NCI-H128 (cell line): ENCODE results near the gene HBG2.
"Not testable (repeated sequence)": the region's sequence is repeated elsewhere in the genome, so short reads cannot be mapped to it uniquely, and the experiment has no call there.

Source experiments
- DNase-seq: peaks from one replicate; lab custom pipeline; 2025; ENCODE audit not compliant: unreplicated experiment; lab: John Stamatoyannopoulos, UW

HBG2 gene

DNA sequence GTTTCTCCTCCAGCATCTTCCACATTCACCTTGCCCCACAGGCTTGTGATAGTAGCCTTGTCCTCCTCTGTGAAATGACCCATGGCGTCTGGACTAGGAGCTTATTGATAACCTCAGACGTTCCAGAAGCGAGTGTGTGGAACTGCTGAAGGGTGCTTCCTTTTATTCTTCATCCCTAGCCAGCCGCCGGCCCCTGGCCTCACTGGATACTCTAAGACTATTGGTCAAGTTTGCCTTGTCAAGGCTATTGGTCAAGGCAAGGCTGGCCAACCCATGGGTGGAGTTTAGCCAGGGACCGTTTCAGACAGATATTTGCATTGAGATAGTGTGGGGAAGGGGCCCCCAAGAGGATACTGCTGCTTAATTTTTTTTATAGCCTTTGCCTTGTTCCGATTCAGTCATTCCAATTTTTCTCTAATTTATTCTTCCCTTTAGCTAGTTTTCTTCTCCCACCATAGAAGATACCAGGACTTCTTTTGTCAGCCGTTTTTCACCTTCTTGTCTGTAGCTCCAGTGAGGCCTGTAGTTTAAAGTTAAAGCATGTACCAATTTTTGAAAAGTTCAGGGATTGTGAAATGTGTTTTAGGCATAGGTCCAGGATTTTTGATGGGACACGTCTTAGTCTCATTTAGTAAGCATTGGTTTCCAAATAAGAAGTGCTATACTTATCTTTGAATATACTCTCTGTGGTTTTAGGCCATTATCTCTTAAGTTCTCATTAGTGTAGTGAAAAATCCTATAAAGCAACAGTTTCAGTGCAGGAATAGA, at the start of gene HBG2:
HBG2 (minus strand) TSS at position 136 of the 768 bp plus-strand sequence; CDS start at position 83, 53 bp downstream.
- DNase-seq = not testable (repeated sequence)

DNA sequence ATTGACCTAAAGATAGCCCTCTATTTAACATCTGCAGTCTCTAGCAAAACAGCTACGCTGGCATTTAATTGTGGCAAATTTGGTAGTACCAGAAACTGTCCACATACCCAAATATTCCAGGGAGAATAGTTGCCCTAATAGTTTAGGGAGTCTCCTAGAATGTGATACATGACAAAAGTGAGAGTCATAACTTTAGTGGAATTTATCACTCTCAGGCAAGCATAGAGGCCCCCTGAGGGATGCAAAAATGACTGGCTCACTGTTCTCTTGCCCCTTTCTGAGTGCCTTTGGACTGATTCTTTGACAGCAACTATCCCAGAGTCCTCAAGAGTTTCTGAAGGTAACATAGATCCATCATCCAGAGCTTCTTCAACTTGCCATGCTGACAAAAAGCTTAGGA, 49.5 kb upstream of the HBG2 start:
- no peak for DNase-seq

DNA sequence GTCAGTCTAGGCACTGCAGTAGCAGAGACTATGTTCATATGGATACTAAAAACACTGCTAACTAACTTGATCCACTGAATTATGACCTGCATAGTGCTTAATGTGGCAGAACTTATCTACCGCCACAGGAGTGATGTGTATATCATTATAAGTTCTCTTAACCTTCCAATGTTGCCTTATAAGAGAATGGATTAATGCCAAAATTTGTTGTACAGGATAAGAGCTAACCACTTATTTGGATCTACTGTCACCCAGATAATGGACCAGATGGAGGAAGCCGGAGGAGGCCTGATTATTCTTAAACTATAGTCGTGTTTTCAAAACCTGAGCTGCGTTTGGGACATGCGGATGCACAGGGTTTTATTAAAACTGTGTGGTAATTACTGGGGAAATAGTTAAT, 49.0 kb upstream of the HBG2 start:
- DNase-seq = no peak

DNA sequence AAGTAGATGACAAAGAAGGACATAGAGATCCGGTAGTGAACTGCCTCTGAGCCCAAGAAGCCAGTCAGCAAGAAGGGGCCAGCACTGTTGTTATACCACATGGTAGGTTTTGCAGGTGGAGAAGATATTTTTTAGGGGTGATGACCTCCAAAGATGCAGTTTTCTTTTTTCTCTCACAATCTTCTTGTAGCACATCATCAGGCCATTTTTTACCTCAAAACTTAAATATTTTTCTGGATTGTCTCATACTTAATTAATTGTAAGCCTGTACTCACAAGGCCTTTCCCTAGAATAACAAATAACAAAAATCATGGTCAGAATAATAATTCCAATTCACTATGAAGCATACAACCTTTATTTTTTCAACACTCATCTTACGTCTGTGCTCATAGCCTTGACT, 47.3 kb upstream of the HBG2 start, which contains the start of gene OR51B4:
OR51B4 (minus strand) TSS at position 101 of the 400 bp plus-strand sequence; CDS start at position 101, 0 bp downstream.
- DNase-seq = no peak

DNA sequence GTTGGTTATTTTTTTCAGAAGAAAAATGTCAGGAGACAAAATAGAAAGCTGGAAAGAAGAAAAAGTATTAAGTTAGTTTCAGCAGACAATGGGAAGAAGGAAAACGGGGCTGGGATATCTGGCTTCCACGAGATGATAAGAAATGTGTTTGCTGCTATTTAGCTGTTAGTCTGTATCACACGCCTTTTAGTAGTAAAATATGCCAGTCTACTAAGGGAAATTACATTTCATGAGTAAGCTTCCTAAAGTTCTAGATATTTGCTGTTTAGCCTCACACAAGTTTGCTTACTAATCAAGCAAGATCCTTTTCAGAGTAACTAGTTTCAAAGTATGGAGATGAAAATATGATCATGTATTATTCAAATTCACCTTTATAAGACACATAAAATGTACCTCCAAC, 45.7 kb upstream of the HBG2 start:
- no peak for DNase-seq

DNA sequence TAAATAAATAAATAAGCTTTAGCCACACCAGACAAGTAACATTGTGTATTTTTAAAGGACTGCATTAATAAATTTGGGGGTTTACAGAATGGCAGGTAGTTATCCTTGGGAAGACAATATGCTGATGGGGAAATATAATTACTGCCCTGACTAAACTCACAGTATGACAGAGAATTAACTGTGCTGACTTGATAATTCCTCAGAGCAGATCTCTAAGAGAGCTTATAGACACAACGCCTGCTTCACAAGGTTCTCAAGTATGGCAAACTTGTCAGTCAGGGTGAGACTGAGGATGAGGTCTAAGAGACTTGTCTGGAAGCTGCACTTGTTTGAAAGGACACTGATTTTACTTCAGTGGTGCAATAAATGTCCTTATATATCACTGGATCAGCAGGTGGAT, 43.9 kb upstream of the HBG2 start:
- no peak for DNase-seq

DNA sequence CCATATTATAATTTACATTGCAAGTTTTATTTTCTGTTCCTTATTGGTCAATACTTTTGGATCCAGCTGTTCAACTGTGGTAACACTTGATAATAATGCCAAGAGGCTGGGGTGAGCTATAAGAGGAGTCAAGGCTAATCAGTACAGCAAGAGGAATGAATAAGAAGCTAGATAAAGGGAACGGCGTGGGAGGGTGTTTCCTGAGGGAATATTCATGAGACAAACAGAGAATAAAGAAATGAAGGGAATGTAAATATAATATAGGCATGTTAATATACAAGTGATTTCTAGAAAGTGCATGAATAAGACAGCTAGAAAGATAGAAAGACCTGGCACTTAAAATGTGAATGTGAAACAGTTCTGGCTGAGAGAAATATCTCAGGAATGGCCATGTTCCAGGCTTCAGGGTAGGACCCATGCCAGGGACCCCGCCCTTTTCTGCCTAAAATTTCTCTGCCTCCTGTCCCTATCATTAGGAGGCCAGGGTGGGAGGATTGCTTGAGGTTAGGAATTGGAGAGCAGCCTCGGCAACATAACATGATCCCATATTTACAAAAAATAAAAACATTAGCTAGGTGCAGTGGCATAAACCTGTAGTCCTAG, 43.2 kb upstream of the HBG2 start:
- no peak for DNase-seq

DNA sequence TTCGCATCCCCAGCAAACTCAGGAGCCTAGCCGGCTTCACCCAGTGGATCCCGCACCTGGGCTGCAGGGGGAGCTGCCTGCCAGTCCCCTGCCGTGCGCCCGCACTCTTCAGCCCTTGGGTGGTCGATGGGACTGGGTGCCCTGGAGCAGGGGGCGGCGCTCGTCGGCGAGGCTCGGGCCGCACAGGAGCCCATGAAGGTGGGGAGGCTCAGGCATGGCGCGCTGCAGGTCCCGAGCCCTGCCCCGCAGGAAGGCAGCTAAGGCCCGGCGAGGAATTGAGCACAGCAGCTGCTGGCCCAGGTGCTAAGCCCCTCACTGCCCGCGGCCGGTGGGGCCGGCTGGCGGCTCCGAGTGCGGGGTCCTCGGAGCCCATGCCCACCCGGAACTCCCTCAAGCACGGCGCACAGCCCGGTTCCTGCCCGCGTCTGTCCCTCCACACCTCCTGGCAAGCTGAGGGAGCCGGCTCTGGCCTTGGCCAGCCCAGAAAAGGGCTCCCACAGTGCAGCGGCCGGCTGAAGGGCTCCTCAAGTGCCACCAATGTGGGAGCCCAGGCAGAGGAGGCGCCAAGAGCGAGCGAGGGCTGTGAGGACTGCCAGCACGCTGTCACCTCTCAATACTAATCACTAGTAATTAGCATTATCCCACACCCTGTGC, 39.9 kb upstream of the HBG2 start:
- DNase-seq = not testable (repeated sequence)

DNA sequence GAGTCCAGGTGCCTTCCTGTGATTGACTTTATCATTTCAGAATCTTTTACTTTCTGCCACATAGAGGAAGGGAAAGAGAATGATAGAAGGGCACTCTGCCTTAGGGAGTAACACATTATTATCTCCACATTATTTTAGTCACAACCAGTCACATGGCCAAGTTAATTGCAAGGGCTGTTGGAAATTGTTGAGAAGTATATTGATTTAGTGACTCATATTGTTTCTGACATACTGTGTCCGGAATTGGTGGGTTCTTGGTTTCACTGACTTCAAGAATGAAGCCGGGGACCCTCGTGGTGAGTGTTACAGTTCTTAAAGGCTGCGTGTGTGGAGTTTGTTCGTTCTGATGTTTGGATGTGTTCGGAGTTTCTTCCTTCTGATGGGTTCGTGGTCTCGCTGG, 38.4 kb upstream of the HBG2 start:
- DNase-seq = no peak

DNA sequence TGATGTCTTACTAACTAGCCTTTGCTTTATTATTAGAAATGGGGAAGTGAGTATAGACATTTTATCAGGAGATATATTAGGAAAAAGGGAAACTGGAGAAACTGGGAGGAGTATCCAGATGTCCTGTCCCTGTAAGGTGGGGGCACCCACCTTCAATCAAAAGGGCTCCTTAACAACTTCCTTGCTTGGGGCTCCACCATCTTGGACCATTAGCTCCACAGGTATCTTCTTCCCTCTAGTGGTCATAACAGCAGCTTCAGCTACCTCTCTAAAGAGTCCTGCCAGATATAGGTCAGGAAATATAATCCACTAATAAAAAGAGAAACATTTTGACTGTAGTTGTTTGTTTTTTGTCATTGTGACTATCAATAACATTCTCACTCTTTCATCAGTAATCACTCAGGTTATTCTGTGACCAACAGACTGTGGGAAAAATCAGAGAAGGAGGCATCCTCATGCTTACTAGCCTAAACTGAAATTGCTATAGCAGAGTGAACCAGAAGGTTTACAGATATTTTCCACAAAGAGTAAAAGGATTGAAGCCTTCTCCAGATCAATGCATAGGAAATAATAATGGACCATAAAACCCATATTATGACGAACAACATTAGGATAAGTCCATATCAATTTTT, 36.7 kb upstream of the HBG2 start:
- no peak for DNase-seq

DNA sequence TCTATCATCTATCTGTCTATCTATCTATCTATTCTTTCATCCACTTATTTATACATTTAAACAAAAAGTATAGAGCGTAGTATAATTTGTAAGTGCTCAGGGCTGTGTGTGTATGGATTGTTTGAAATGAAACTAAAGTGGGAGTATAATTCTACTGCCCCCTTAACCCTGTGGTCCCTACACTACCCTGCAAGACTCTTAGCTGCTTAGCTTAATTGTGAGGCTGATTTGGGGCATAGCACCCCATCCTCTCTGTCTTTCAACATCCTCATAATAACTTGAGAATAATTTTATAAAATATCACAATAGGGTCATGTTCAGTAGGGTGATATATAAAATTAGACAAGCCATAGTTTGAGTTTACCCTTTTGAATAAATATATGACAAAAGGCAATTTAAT, 35.5 kb upstream of the HBG2 start:
- DNase-seq = no peak

DNA sequence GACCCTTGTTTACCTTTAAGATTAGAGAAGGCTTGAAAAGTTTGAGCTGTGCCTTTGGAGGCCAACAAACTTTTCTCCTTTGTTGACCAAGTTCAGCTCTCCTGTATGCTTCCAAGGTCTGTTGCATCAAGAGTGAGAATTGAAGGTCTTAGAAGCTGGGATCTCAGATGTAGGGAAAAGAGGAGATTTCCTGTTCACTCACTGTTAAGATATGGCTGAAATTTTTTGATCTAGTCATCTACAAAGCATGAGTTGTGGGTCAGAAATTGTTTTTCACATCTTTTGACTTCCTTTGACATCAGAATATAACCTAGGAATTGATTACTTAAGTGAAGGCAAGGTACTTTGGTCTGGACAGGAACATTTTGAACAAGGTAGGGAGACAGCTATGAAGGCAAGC, 35.1 kb upstream of the HBG2 start:
- no peak for DNase-seq

DNA sequence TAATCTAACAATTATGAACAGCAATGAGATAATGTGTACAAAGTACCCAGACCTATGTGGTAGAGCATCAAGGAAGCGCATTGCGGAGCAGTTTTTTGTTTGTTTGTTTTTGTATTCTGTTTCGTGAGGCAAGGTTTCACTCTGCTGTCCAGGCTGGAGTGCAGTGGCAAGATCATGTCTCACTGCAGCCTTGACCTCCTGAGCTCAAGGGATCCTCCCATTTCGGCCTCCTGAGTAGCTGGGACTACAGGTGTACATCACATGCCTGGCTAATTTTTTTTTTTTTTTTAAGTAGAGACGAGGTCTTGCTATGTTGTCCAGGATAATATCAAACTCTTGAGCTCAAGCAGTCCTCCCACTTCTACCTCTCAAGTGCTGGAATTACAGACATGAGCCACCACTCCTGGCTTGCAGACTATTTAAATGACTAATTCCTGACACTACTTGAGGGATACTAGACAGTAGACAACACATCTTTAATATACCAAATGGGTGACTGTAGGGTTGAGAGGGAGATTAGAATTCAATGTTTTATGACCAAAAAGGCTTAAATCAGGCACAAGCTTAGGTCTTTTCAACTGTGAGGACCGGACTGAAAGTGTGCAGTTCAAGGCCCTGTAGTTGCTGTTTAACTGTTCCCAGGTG, 34.4 kb upstream of the HBG2 start:
- no peak for DNase-seq

DNA sequence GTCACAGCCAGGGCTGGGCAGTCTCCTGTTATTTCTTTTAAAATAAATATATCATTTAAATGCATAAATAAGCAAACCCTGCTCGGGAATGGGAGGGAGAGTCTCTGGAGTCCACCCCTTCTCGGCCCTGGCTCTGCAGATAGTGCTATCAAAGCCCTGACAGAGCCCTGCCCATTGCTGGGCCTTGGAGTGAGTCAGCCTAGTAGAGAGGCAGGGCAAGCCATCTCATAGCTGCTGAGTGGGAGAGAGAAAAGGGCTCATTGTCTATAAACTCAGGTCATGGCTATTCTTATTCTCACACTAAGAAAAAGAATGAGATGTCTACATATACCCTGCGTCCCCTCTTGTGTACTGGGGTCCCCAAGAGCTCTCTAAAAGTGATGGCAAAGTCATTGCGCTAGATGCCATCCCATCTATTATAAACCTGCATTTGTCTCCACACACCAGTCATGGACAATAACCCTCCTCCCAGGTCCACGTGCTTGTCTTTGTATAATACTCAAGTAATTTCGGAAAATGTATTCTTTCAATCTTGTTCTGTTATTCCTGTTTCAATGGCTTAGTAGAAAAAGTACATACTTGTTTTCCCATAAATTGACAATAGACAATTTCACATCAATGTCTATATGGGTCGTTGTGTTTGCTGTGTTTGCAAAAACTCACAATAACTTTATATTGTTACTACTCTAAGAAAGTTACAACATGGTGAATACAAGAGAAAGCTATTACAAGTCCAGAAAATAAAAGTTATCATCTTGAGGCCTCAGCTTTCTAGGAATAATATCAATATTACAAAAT, 33.7 kb upstream of the HBG2 start:
- no peak for DNase-seq

DNA sequence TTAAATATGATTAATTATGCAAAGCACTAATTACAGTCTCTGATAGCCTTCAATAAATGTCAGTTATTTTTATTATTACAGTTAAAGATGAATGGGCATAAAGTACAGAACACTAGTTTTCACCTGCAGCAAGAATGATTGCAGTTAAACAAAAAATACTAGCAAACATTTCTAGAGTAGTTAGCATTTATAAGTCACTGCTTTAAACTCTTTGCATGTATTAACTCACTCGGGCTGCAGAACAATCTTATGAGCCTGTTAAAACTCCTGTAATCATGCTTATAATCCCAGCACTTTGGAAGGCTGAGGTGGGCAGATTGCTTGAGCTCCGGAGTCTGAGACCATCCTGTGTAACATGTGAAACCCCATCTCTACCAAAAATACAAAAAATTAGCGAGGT, 32.3 kb upstream of the HBG2 start:
- no peak for DNase-seq

DNA sequence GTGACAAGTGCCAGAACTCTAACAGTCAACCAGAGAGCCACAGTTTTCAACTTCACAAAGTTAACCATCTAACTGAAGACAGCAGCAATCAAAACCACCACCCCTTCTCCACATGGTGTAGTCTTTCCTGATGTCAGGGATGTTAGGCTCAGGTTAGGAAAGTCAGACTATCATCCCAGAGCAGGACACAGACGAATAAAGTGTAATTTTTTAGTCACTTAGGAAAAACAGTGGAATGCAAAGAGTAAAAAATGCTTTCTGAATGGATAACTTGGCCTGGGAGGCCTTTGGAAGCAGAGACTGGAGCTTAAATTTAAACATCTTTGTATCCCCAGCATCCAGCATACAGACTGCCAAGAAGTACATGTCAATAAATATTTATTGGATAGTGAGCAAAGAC, 31.8 kb upstream of the HBG2 start:
- DNase-seq = no peak

DNA sequence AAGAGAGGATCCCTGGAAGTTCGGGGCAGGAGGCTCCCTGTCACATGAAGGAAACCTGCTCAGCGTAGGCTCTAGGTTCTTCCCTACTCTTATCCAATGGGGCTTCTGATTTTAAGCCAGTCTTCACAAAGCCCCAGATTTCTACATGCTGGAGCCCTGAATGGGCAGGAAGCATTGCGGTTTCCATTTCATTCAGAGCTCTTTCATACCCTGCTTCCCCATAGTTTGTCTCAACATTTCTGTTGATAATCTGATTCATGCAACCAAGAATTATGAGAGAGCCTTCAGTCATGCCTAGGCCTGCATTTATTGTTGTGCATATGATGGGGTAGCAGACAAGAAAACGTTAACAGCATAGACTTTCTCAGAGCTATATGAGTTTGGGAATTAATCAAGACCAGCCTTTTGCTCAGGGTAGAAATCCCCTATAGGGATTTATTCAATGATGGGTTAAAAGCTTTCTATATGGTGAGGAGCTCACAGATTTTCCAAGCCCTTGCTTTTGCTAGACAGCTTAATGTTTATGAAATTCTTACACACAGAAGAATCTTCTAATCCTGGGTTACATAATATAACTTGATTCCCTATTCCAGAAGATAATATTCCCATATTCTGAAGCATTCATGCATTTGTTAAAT, 31.2 kb upstream of the HBG2 start:
- DNase-seq = no peak

DNA sequence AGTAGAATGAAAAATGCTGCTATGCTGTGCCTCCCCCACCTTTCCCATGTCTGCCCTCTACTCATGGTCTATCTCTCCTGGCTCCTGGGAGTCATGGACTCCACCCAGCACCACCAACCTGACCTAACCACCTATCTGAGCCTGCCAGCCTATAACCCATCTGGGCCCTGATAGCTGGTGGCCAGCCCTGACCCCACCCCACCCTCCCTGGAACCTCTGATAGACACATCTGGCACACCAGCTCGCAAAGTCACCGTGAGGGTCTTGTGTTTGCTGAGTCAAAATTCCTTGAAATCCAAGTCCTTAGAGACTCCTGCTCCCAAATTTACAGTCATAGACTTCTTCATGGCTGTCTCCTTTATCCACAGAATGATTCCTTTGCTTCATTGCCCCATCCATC, 30.1 kb upstream of the HBG2 start:
- DNase-seq = no peak

DNA sequence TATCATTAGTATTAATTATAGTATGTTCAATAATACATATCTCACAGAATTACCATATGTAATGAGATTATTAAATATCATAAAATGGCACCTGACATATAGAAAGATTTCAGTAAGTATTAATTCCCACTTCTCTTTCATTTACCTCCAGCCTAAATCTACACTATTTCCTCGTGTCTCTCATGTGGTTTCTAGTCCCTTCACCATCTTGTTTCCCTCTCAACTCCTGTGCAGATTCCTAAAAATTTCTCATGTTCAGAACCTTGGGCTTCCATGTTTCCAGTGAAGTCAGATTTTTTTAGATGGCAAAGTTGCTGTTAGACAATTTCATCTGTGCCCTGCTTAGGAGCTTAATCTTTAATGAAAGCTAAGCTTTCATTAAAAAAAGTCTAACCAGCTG, 29.3 kb upstream of the HBG2 start:
- no peak for DNase-seq

DNA sequence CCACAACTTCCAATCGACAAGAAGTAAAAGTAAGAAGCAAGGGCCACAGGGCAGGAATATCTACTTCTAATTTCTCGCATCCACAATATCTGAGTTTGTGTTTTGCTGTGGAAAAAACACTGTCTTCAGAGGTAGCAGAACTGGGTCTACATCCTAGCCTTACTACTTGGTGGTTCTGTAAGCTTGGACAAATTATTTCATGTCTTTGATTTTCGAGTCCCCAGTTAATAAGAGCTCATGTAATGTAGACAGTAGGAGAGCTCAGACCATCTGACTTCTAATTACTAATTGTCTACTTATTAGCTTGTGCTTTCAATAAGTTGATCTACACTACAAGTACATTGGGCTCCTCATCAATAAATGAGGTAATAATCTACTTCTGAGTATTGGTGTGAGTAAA, 28.5 kb upstream of the HBG2 start:
- DNase-seq = no peak
